Stimulated activated CD8-positive, alpha-beta memory T cell treated with anti-CD3 and anti-CD28 coated beads, Interleukin-4, amount 100 ng/mL, for 48 hours (primary cell): Measurements from ENCODE around the gene VPS51.
"Not testable (repeated sequence)": the region's sequence is repeated elsewhere in the genome, so short reads cannot be mapped to it uniquely, and the experiment has no call there.

ENCODE experiments used
- DNase-seq: peaks from one replicate; pipeline ENCODE4 v3.0.0-alpha.2; 2020

VPS51 gene

DNA sequence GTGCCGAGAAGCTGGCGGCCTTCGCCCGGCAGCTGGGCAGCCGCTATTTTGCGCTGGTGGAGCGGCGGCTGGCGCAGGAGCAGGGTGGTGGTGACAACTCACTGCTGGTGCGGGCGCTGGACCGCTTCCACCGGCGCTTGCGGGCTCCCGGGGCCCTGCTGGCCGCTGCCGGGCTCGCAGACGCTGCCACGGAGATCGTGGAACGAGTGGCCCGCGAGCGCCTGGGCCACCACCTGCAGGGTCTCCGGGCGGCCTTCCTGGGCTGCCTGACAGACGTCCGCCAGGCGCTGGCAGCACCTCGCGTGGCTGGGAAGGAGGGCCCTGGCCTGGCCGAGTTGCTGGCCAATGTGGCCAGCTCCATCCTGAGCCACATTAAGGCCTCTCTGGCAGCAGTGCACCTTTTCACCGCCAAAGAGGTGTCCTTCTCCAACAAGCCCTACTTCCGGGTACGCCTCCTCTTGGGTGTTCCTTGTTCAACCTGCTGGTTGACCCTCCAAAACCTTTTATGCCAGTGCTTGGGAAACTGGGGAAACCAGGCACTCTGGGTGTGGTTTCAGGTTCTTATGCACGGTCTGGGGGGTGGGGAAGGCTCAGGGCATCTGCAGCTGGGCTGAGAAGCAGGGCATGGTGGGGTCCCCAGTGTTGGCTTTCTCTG lies 12.6 kb downstream of the VPS51 start:
- DNase-seq: no peak

DNA sequence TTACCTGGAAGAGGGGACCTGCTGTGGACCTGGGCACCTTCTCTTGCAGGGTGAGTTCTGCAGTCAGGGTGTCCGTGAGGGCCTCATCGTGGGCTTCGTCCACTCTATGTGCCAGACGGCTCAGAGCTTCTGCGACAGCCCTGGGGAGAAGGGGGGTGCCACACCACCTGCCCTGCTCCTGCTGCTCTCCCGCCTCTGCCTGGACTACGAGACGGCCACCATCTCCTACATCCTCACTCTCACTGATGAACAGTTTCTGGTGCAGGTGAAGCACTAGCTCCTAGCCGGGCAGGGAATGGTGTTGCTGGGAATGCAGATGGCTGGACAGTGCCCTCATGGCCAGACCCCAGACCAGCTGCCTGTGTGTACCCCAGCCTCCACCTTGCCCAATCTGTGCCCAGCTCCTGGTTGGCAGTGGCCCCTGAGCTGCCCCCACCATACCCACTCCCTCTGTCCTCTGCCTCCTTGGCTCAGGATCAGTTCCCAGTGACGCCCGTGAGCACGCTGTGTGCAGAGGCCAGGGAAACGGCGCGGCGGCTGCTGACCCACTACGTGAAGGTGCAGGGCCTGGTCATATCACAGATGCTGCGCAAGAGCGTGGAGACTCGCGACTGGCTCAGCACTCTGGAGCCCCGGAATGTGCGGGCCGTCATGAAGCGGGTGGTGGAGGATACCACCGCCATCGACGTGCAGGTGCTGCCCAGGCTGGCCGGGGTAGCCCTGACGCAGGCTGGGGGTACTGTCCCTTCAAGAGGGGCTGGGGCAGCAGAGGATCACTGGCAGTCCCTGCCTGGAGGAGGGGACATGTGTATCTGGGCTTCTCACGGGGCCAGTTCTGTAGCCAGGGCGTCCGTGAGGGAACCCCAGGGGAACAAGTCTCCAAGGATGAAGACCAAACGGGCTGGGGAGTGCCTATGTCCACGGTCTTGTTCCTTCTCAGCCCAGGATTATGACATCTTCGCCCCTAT lies 13.5 kb downstream of the VPS51 start:
- DNase-seq: no peak

DNA sequence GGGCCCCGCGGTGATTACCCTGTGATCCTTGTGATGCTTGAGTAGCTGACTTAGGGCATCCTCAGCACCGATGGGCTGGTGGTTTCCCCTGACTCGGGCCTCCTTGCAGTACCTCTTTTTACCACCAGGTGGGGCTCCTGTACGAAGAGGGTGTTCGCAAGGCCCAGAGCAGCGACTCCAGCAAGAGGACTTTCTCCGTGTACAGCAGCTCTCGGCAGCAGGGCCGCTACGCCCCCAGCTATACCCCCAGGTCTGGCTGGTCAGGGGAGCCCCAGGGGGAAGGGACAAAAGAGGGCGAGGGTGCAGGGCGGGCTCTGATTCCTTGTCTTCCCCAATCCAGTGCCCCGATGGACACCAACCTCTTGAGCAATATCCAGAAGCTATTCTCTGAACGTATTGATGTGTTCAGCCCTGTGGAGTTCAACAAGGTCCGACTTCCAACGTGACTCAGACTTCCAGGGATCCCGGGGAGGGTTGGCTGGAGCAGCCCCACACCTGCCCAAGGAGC lies 14.4 kb downstream of the VPS51 start:
- peak; percentile 100 for DNase-seq

DNA sequence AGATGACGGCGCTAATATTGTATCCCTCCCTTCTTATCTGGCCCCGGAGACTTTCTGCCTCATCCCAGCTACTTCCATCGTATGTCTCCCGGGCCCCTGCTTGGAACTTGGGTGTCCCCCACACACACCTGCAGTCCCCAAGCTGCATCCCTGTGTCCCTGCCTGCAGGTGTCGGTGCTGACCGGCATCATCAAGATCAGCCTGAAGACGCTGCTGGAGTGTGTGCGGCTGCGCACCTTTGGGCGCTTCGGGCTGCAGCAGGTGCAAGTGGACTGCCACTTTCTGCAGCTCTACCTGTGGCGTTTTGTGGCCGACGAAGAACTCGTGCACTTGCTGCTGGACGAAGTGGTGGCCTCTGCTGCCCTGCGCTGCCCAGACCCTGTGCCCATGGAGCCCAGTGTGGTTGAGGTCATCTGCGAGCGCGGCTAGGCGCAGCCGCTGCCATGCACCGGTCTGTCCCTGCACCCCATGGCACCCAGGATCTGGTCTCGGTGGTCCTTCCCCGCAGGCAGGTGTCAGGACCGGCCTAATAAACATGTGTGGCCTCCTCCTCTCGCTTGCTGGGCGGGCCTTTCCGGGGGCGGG lies 15.2 kb downstream of the VPS51 start:
- DNase-seq: no peak

DNA sequence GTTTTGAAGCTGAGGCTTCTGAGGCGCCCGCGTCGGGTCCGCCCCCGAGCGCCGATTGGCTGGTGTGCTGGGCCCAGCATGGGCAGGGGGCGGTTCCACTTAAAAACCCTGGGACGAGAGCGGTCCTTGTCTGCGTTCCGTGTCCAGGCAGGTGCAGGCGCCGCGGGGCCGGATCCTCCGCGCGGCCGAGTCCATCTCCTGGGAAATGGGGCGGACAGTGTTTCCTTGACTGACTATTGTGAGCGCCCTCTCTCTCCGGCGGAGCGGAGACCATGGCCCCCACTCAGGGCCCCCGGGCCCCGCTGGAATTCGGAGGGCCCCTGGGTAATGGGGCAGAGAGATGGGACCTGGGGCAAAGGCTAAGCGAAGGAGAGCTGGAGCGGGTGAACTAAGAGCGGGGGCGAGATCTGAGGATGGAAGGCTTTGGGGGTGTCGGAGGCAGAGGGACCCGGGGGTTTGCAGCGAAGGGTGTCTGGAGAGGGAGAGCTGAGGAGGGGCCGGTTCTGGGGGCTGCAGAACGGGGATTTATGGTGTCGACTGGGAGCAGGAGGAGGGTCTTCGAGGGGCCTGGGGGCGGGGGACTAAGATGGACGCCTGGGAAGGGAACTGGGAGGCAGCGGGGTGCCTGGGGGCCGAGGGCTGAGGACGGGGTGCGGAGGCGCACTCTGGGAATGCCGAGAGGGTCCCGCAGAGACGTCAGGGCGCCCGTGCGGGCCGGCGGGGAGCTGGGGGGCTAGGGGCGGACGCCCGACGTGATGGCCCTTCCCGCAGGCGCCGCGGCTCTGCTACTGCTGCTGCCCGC lies 15.9 kb downstream of the VPS51 start, which contains the start of gene TM7SF2:
Gene TM7SF2, plus strand, starts transcription at position 129 of the 802 bp plus-strand sequence. Its CDS starts 144 bp downstream, at position 273.
- peak; percentile 96 for DNase-seq

DNA sequence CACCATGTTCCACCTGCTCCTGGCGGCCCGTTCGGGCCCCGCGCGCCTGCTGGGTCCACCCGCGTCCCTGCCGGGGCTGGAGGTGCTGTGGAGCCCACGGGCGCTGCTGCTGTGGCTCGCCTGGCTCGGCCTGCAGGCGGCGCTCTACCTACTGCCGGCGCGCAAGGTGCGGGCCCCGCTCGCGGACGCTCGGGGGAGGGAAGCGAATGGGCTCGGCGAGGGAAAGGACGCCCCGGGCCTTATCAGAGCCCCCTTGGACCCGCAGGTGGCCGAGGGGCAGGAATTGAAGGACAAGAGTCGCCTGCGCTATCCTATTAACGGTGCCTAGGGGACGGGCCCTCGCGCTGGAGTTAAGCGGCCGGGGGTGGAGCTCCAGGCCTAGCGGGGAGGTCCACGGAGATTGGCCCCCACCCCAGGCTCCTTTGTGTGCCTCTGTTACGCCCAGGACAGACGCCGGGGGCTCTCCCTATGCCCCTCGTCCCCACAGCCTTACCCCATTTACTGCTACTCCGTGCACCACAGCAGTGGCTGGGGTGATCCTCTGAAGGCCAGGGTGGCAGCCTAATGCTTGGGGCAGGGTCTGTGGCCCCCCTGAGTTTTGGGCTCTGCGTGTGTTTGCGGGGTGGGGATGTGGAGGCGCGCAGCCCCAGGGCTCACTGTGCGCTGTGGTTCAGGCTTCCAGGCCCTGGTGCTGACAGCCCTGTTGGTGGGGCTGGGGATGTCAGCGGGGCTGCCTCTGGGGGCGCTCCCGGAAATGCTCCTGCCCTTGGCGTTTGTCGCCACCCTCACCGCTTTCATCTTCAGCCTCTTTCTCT lies 16.7 kb downstream of the VPS51 start:
- peak; percentile 83 for DNase-seq

DNA sequence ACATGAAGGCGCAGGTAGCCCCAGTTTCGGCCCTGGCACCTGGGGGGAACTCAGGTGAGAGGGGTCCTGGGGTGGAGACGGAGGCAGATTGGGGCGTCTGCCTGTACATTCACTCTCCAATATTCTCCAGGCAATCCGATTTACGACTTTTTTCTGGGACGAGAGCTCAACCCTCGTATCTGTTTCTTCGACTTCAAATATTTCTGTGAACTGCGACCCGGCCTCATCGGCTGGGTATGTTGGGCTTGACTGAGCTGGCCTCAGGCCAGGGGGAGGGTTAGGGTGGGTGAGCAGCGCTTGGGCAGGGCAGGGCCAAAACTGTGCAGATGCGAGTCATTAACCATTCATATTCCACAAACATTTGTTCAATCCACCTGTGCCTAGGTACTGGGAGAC lies 17.3 kb downstream of the VPS51 start:
- DNase-seq: no peak

DNA sequence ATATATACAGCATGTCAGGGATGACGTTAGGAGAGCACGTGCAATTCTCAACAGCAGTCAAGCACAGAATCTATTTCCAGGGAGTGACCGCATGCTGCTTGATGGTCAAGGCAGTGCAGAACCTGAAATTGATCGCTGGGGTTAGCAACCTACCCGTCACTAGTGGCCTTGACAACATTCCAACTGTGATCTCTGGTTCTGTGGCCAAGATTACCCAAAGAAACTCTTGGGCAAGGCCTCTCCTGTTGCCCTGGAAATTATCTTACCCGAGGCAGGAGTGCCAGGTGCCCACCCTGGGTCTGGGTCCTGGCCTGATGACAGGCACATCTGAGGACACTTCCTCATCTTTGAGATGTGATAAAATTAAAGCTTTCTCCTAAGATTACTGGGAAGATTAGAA lies 17.8 kb downstream of the VPS51 start:
- DNase-seq: no peak

DNA sequence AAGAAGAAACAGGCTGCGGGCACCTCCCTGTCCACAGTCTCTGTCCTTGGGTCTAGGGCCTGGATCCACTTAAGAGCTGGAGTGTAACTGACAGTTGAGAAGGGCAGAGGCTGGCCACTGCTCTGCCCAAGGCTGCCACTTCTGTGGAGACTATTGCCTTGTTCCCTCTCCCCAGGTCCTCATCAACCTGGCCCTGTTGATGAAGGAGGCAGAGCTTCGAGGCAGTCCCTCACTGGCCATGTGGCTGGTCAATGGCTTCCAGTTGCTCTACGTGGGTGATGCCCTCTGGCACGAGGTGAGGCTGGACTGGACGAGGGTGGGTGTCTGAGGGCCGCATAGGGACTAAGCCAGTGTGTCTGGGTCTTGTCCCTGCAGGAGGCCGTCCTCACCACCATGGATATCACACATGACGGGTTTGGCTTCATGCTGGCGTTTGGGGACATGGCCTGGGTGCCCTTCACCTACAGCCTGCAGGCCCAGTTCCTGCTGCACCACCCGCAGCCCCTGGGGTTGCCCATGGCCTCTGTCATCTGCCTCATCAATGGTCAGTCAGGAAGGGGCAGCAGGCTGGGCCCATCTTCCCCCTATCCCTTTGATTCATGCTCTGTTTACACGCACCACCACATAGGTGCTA lies 18.6 kb downstream of the VPS51 start:
- DNase-seq: no peak

DNA sequence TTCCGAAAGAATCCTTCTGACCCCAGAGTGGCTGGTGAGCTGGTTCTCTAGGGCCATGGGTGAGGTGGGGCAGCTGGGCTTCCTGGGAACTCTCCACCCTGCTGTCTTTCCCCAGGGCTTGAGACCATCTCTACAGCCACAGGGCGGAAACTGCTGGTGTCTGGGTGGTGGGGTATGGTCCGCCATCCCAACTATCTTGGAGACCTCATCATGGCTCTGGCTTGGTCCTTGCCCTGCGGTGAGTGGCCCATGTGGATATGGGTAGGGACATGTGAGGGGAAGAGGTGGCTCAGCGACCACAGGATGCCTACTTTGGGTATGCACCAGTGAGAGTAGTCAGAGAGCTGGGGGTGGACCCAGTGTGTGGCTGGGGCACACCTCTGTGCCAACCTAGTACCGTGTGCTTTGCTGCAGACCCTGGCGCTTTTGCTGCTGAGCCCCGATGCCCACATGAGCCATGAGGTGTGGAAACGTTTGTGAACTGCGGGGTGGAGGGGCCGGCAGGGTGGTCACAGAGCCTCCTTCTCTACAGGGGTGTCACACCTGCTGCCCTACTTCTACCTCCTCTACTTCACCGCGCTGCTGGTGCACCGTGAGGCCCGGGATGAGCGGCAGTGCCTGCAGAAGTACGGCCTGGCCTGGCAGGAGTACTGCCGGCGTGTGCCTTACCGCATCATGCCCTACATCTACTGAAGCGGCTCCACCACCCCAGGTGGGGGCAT lies 19.5 kb downstream of the VPS51 start:
- no peak for DNase-seq

DNA sequence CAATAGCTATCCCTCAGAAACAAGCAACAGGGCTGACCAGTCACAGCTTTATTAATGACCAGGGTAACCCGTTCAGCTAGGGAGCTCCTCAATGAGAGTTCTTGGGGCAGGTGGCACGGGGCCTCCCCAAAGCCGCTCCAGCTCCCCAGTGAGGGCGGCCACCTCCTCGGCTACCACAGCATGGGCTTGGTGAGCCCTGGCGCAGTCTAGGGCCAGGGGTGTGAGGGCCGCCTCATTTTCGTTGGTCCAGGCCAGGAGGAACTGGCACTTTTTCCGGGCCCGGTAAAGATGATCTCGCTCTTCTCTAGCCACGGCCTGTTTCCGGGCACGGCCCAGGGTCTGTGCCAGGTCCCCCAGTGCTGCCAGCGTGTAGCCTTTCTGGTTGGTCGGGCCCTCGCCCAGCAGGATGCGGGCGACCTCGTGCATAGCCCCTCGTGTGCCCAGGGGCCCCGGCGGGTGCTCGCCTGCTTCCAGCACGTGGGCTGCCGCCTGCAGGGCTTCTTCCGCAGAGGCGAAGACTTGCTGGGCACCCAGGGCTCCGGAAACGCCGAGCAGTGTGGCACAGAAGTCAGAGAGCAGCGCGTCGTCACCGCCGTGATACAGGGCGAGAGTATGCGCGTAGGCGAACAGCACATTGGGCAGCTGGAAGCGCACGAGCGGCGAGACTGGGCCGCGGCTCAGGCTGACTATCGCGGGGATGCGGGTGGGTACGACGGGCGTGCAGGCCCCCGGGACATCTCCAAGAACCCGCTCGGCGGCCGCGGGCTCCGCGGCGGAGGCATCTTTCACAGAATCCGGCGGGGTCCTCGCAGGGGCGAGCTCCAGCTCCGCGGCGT lies 20.6 kb downstream of the VPS51 start:
- peak; percentile 76 for DNase-seq

DNA sequence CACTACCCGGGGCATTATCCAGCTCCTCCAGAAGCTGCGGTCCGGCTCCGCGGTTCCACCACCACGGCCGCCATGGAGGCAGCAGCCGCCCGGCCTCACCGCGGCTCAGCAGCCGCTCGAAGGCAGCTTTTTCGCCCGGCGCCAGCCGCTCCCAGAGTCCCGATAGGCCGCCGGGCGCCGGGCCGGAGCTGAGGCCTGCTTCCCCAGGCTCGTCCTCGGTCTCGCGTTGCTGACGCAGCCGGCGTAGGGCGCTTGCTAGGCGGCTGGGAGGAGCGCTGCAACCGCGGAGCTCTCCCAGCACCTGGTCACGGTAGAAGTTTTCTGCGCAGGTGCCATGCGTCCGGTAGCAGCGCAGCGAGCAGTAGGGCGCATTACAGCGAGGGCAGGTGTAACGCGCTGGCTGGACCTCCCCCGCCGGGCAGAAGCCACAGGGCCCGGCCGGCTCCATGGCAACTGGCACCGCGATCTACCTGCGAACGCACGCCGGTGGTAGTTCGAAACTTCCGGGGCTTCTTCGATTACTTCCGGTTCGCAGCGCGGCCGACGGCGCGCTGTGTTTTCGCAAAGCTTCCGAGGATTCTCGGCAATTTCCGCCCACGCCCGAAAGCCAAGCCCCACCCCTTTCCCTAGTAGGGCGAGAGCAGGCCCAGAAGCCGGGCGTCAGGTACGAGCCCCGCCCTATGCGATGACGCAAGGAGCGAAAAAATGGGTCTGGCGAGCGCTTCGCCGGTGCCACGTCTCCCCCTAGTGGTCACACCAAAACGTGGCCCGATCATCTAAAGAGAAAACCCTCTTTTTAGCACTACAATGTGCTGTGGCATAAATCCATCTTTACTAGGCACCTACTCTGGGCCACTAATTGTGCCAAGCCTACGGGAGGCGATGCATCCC lies 21.4 kb downstream of the VPS51 start, which contains the start of gene ZNHIT2:
Gene ZNHIT2, minus strand, starts transcription at position 496 of the 891 bp plus-strand sequence. Its CDS starts 48 bp downstream, at position 448.
- peak; percentile 100 for DNase-seq

DNA sequence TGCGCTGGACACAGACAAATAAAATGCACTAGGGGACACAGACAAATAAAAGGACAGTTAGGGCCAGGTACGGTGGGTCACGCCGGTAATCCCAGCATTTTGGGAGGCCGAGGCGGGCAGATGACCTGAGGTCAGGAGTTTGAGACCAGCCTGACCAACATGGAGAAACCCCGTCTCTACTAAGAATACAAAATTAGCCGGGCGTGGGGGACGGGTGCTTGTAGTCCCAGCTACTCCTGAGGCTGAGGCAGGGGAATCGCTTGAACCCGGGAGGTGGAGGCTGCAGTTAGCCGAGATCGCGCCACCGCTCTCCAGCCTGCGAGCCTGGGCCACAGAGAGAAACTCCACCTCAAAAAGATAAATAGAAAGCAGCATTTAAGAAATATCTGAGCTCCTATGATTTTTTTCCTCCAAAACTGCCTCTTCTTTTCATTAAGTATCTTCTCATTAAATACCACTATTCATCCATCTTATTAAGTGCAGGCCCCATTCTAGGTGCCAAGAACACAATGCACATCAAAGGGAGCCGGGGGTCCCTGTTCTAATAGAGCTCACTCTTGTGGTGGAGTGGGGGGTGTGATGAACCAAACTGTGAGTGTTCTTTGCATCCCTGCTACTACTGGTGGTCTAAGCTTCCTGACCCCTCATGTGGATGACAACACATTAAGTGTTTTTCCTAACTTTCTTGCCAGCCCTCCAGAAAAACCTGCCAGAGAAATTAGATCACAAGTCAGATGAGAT lies 22.3 kb downstream of the VPS51 start:
- DNase-seq: no peak

DNA sequence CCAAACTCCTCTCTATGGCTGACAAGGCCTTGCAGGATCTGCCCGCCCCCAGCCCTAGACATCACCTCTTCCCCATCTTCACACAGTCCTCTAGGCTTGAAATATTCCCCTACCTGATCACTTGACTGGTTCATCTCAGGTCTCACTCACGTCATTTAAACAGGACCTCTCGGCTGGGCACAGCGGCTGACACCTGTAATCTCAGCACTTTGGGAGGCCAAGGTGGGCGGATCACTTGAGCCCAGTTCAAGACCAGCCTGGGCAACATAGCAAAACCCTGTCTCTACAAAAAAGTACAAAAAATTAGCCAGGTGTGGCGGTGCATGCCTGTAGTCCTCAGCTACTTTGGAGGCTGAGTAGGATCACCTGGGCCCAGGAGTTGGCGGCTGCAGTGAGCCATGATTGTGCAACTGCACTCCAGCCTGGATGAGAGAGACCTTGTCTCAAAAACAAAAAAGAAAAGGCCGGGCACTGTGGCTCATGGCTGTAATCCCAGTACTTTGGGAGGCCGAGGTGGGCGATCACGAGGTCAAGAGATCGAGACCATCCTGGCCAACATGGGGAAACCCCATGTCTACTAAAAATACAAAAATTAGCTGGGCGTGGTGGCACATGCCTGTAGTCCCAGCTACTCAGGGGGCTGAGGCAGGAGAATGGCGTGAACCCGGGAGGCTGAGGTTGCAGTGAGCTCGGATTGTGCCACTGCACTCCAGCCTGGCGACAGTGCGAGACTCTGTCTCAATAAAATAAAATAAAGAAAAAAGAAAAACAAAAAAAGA lies 23.1 kb downstream of the VPS51 start:
- DNase-seq: not testable (repeated sequence)

DNA sequence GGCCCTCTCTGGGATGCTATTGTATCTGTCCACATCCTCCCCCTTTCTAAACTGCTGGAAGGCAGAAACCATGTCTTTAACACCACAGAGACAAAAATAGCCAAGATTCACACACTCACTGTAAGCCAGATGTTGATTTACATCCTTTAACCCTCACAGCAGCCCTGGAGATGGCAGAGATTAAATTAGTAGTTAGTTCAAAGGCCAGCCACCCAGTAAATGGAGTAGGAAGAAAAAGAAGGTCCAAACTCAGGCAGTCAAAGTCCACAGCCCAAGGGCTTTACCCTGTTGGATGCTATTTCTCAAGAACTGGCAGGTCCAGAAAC lies 23.6 kb downstream of the VPS51 start:
- no peak for DNase-seq

DNA sequence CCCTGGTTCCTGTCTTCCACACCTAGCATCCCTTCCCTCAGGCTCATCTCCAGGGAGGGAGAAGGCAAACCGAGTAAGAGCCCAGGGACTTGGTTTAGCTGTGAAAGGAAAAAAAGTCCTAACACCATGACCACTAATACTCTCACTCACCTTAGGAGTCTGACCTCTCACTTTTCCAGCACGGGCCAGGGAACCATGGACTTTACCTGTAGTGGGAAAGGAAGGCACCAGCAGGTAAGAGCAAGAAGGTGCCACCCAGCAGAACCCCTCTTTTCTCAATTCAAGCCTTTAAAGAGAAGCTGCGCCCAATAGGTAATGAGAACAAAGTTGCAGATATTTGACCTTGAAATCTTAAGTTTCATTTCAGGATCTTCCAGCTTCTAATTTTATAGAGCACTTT lies 24.8 kb downstream of the VPS51 start:
- no peak for DNase-seq

DNA sequence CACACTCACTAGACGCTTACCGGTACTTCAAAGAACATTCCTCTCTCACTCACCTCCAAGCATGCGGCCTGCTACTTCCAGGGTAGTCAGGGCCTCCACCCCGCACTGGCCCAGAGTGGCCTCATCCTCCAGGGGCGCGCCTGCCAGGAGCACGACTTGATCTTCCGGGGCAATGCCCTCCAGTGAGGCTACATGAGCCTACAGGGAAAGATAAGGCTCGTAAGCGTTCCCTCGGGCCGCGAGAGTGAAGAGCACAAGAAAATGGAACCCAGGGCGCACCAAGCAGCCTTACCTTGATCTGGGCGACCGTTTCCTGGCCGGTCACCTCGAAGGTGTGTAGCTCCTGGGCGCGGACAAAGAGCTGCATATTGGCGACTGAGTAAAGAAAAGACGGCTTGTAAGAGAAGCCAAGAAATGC lies 25.4 kb downstream of the VPS51 start:
- no peak for DNase-seq
